ENCODE data around the gene IAH1.
A peak's percentile ranks its signal among the peaks of the same experiment; 100 is the strongest.
"Not testable (repeated sequence)": the region's sequence is repeated elsewhere in the genome, so short reads cannot be mapped to it uniquely, and the experiment has no call there.

Gene IAH1

DNA sequence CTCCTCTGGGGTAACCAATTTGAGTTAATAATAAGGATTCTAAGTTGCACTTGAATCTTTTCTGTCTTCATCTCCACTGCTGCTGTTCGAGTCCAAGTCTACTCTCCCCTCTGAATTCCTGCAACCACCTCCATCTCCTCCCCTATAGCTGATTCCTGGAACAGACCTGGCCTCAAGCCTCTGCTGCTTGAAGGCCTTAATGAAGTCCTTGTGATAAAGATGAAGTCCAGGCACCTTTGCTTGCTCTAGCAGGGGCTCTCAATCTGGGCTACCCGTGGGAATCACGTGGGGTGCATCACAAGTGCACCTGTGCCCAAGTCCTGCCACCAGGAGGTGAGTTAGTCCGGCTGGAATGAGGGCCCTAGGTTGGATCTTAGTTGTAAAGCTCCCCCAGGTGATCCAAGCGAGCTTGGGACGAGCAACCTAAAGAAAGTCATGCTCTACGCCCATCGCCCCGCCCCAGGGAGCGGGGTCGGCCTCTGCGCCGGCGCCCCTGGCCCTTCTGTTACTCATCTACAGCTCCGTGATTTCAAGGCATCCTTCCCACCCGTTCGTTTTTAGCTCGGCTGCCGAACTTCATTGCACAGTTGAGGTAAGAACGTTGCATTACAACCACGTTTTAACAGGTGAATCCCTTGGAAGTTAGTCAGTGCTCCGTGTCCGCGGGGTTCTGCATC is 905 bp upstream of the IAH1 start:
- peak in 2 of 3 experiments; percentile 14 to 26 for DNase-seq (ENCODE audit: low read depth in 3 of 3)

DNA sequence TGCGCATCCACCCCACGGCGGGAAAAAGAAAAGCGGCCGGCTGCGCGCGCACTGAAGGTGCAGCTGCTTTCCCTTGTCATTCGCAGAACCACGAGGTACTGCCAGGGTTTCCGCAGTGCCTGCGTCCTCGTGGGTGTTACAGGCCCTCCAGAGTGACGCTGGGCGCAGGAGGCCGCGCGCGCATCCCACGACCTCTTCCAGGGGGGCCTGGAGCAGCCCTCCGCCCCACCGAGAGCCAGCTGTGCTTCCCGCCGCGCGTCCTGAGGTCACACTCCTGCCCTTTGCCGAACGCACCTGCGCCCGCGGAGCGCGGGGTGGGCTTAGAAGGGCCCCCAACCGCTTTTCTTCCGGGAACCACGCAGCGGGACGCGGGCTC is 378 bp upstream of the IAH1 start:
- peak; percentile 28 to 55 (median 51) for DNase-seq (ENCODE audit: low read depth in 3 of 3)

DNA sequence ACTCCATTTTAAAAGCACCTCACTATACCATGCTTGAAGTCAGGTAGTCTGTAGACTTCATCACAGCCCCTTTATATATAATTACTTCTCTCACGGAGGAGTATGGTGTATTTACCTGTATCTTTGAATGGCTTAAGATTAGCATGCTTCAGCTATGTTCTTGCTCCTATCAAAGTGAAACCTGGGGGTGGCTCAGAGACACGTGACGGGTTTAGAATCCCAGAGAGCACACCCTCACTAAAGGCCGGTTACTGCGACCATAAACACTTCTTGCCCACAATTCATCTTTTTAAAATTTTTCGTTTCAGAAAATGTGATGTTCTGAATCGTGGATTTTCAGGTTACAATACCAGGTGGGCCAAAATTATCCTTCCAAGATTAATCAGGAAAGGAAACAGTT is 3.6 kb downstream of the IAH1 start:
- no peak for DNase-seq (ENCODE audit: low read depth in 3 of 3)

DNA sequence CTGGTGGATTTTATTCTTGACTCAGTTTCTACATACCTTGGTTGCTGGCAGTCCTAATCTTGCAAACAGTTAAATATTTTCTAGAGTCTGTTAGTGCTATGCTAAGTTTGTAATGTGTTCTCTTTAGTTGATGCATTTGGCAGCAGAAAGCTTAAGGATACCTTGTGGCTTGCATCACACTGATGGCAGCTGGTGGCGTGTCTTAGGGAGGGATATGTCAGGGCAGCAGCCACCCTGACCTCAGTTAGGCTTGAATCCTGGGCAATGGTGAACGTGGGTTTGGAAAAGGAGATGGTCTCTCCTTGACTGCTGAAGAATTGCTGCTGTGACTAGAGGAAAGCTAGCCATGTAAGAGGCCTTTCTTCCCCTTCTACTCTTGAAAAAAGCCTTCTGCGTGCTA is 4.2 kb downstream of the IAH1 start:
- no peak for DNase-seq (ENCODE audit: low read depth in 3 of 3)

DNA sequence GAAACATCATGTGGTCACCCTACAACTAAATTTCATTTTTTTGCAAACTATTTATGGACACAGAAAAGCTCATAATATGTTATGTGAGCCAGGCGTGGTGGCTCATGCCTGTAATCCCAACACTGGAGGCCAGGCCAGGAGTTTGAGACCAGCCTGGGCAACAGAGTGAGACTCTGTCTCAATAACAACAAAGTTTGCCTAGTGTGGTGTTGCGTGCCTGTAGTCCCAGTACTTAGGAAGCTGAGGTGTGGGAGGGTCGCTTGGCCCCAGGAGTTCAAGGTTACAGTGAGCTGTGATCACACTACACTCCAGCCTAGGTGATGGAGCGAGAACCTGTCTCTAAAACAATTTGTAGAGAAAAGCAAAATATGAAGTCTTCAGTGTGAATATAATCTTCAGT is 5.8 kb downstream of the IAH1 start:
- DNase-seq (ENCODE audit: low read depth in 3 of 3): no peak

DNA sequence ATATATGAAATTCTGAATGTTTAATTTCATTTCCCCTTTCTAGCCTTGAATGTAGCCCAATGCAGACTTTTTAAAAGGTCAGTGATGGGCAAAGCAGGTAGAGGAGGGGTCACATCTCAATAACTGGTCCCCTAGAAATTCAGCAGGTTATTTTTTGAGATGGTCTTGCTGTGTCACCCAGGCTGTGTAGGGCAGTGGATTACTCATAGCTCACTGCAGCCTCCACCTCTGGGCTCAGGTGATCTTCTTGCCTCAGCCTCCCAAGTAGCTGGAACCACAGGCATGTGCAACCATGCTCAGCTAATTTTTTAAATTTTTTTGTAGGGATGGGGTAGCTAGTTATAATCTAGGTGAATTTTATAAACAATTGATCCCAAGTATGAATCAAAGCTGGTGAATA is 8.8 kb downstream of the IAH1 start:
- DNase-seq (ENCODE audit: low read depth in 3 of 3): no peak

DNA sequence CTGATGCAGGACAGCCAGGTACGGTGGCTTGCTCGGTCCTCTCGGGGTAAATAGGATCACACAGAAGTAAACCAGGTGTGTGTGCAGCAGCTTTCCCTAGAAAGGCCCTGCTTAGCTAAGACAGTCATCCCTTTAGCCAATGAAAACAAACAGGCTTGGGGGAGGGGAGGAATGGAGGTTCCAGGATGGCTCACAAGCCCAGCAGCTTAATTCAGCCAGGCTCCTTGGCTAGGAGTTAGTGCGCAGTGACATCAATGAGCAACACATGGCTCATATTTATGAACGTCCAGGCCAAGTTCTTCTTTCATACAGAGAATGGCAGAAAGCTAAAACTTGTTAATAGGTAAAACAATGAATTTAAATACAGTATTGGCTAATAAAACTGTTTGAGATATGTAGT is 10.2 kb downstream of the IAH1 start:
- no peak for DNase-seq (ENCODE audit: low read depth in 3 of 3)

DNA sequence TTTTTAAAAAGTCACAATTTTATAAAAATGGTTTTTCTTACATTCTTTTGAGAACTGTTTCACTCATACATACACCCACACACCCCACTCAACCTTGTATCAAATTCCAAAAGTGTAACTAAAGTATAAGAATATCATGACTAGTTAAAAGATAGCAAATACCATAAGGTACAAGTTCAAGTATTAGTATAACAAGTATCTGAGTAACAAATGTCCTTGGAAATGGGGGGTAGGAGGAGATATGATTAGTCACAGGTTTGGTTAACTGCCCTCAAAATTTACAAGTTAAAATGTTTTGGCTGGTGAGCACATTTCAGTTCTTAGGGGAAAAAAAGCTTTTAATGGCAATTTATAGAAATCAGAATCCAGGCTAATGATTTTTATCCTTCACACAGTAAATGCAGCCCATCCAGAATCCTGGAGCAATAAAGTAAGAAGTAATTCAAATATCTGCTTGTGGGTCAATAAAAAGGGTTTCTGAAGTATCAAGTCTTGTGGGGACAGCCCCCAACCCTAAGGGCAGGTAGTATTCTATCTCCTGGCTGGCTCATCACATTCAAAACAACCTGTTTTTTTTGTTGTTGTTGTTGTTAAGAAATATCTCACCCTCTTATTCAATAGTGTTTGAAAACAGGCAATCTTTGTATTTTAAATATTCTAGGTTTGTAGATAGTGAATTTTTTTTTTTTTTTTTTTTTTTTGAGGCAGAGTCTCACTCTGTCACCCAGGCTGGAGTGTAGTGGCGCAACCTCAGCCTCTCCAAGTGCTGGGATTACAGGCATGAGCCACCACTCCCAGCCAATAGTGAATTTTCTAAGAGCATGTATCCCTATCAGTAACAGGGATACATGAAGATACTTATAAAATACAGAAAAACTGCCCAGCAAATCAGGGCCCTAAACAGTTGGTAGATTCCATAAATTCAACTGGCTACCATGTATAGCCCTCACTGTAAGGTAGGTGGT is 14.5 kb downstream of the IAH1 start:
- no peak for DNase-seq (ENCODE audit: low read depth in 3 of 3)

DNA sequence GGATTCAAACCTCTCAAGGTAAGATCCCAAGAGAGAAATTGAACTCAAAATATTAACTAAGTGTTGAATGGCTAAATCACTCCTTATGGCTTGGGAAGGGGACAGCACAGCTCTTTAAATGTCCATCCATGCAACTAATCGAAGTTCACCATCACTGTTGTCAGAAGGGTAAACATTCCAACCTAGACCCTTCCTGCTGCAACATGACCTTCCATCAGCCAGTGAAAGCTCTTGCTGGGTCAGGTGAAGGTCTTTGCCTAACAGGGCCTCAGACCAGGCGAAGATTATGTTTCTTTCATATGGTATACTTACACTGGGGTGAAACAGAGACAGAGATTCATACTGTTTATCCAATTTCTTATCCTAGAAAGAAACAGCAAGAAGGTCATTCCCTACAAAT is 16.4 kb downstream of the IAH1 start:
- no peak for DNase-seq (ENCODE audit: low read depth in 3 of 3)

DNA sequence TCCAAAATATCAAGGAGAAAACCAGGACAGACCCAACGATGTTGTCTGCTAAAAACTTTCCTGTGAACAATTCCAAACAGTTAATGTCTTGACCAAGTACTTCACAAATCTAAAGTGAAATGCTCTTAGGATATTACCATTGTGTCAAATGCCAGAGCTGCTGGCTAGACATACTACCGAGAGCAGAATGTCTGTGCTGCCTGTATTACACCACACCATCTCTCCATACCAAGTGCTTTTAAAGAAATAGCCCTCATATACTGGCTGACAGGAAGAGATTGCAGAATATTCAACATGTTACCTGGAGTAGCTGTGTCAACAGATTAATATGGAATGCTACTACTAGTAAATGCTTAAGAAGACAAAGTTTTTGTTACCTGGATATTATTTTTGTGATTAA is 18.6 kb downstream of the IAH1 start:
- no peak for DNase-seq (ENCODE audit: low read depth in 3 of 3)

DNA sequence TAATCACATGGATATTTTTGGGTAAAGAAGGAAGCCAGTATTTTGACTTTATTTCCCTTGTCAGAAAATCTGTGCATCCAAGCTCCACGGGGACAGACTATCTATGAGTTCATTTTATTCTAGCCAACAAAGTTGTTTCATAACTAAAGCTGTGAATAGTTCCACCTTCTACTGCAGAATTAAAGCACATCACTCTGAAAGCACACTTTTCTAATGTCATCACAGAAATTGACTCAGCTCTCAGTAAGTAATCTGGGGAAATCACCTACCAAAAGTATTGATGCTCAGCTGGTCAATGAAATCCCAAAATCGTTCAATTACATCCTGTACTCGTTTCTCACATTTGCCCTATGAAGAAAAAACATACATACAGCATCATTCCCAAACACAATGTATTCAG is 19.1 kb downstream of the IAH1 start:
- DNase-seq (ENCODE audit: low read depth in 3 of 3): no peak

DNA sequence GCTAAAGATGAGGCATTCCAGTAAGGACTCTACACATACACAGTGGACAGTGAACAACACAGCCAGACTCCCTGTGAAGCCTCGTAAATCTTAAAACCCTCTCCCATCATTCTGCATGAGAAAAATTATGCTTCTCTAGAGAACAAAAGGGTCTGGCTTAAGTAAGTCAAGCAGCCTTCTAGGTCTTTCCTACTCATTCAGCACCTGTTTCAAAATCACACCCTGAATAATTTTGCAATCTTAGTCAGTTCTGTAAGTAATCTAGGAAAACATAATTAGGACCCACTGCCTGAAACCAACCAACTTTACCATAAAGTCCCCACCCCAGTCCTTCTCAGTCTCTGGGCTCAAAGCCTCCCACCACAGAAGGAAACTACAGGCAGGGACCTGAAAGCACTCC is 19.7 kb downstream of the IAH1 start:
- no peak for DNase-seq (ENCODE audit: low read depth in 3 of 3)

DNA sequence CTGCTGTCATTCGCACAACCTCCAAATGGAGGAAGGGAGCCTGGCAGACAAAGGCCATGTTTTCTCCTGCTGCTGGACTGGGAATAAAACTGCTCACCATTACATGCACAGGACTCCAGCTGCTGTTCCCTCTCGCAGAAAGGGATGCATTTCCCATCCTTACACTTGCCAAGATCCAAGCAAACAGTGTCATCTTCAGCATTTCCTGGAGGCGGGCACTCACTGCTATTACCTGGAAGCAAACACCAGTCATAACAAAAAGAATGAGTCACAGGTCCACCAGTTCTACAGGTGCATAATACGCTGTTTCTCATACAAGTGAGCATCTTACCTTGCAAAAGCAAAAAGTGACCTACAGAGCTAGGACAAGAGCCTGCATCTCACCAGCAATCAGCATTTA is 22.7 kb downstream of the IAH1 start:
- DNase-seq (ENCODE audit: low read depth in 3 of 3): no peak

DNA sequence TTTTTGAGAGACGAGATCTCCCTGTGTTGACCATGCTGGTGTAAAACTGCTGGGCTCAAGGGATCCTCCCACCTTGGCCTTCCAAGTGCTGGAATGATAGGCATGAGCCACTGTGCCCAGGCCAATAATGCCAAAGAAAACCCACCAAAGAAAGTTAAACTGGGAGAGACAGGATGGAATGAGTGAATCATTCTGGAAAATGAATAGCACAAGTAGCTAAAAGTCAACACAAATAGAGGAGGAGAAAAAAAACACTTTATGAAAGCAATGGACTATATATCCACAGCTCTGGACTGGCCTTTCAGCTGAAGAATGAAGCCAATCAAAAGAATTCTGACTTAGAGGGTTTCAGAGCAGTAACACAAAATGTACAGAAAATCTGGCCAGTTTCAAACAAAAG is 23.9 kb downstream of the IAH1 start:
- DNase-seq (ENCODE audit: low read depth in 3 of 3): no peak

DNA sequence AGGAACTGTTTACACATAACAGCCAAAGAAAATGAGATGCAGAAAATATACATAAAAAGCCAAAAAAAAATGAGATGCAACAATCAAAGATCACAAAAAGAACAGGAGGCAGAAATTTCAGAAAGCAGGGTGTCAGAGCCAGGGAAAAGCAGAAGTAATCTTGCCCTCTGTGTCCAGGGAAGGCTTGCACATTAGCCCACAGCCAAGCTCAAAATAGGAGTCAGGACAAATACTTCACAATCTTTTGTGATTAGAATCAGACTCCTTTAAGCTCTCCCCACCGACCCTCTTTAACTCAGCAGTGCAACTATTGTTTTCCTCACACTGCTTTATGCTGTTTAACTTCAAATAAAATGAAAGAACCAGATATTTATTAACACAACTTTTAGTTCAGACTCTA is 34.6 kb downstream of the IAH1 start:
- no peak for DNase-seq (ENCODE audit: low read depth in 3 of 3)

DNA sequence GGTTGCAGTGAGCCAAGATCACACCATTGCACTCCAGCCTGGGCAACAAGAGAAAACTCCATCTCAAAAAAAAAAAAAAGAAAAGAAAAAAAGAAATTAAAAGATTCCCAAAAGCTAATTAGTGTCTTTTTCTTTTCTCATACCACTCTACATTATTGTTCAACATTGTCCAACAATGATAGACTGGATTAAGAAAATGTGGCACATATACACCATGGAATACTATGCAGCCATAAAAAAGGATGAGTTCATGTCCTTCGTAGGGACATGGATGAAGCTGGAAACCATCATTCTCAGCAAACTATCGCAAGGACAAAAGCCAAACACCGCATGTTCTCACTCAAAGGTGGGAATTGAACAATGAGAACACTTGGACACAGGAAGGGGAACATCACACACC is 39.6 kb downstream of the IAH1 start:
- not testable (repeated sequence) for DNase-seq (ENCODE audit: low read depth in 3 of 3)

DNA sequence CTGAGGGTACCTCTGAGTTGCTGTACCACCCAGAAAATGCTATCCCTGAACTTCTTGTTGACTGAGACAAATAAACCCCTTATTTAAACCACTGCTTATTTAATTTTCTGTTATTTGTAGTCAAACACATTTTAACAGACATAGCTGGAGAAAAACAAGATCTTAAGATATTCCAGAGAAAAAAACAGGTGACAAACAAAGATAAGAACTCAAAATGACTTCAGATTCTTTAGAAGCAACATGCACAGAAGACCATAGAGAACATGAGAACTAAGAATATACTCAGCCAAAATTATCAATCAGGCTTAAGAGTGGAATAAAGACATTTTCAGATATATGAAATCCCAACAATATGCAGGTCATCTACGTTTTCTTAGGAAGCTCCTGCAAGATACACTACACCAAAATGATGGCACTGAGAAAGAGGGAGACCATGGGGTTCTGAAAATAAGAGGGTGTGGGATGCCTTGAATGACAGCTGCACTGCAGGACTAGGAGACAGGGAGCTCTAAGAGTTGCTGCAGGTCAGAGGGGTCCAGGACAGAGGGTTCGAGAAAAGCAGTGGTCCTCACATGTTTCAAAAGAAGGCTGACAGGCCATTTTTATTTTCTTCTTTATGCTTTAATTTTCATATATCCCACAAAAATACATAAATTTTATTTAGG is 42.9 kb downstream of the IAH1 start:
- DNase-seq (ENCODE audit: low read depth in 3 of 3): no peak

DNA sequence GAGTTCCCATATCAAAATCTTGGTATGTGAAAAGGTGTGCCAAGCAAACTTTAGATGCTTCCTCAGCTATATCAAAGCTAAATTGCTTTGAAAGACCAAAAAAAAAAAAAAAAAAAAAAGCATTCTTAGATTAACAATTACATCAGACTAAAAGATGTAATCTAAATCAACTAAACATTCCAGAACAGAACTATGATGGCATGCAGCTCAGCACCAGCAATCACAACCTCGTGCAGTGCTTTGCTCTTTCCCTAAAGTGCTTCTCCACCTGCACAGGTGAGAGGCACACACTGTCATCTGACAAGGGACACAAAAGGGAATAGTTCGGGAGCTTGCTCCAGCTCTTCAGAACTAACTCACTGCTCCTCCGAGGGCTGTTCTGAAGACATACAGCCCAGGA is 43.8 kb downstream of the IAH1 start:
- no peak for DNase-seq (ENCODE audit: low read depth in 3 of 3)

DNA sequence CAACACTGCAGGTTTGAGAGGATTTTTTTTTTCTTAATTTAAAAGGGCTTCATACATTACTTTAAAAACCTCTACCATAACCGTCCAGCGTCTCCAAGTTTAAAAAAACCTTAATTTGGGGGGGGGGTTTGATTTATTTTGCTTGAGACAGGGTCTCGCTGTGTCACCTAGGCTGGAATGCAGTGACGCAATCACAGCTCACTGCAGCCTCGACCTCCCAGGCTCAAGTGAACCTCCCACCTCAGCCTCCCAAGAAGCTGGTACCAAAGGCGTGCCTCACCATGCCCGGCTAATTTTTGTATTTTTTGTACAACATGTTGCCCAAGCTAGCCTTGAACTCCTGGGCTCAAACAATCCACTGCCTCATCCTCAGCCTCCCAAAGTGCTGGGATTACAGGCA is 44.4 kb downstream of the IAH1 start:
- no peak for DNase-seq (ENCODE audit: low read depth in 3 of 3)

DNA sequence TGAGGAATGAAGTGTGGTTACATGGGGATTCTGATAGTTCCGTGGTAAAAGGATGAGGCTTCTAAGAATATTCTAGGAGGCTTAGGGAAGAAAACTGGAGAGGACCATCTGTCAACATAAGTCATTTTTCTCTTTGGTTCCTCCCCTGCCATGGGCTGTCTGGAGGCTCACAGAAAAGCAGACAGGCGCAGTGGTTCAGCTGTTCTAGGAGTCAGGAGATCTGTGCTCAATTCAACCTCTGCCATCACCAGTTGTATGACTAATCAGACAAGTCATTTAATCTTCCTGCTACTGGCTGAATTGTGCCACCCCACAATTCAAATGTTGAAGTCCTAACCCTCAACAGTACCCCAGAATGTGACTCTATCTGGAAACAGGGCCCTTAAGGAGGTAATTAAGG is 44.9 kb downstream of the IAH1 start:
- DNase-seq (ENCODE audit: low read depth in 3 of 3): no peak

DNA sequence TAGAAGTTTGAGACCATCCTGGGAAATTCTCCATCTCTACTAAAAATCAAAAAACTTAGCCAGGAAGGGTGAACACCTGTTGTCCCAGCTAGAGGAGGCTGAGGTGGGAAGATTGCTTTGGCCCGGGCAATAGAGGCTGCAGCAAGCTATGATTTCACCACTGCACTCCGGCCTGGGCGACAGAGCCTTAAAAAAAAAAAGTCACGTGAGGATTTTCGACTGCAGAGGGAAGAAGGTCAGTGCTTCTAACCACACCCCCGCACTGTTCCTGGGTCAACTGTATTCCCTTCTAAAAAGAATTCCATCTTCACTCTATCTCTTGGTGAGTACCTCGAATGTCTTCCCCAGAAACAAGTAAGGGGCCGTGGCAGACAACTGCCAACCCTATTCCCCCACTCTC is 49.9 kb downstream of the IAH1 start:
- no peak for DNase-seq (ENCODE audit: low read depth in 3 of 3)

DNA sequence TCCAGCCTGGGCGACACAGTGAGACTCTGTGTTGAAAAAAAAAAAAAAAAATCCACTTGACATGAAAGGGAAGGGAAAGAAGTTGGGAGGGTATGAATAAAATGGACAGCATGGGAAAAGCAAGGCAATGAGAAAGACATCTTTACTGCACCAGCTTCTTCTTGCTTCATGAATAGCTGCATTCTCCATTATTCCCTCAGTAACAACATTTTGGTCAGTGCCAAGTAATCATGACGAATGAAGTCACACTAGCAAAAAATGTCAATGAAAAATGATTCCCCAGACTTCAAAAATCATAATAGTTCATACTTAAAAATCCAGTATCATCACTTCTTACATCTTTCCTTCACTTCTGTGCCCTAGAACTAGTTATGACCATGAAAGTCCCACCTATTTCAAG is 50.9 kb downstream of the IAH1 start:
- DNase-seq (ENCODE audit: low read depth in 3 of 3): no peak
